SH-SY5Y (cell line): ENCODE data around the gene MACROD2.

ENCODE experiments used
- GATA2 ChIP-seq: IDR thresholded peaks from 2 replicates; pipeline ENCODE4 v1.6.1; 2011; ENCODE audit warnings: mild to moderate bottlenecking, low read depth, low read length
- GATA3 ChIP-seq: IDR thresholded peaks from 2 replicates; pipeline ENCODE4 v1.6.1; 2011; ENCODE audit warnings: low read depth, mild to moderate bottlenecking, low read length, moderate library complexity

- no peak for TF ChIP-seq GATA2
- no peak for TF ChIP-seq GATA3
Observed at GRCh38 chr20:15899967-15900366, 1904.7 kb downstream of the MACROD2 start.
